ENCODE data around the gene MXD1.
"Not testable (repeated sequence)": the region's sequence is repeated elsewhere in the genome, so short reads cannot be mapped to it uniquely, and the experiment has no call there.

The MXD1 gene

GRCh38 chr2:69933839-69934613 is 19.1 kb downstream of the MXD1 start:
- DNase-seq, result no peak

- no peak for DNase-seq
Observed at GRCh38 chr2:69934614-69934908, 19.7 kb downstream of the MXD1 start.

GRCh38 chr2:69935011-69935410 is 20.1 kb downstream of the MXD1 start:
- no peak for DNase-seq

- no peak for DNase-seq
Observed at GRCh38 chr2:69936906-69937305, 22.0 kb downstream of the MXD1 start.

- no peak for DNase-seq
Observed at GRCh38 chr2:69937968-69938367, 23.1 kb downstream of the MXD1 start.

GRCh38 chr2:69939722-69940121 is 24.8 kb downstream of the MXD1 start:
- no peak for DNase-seq

- DNase-seq, result no peak
Observed at GRCh38 chr2:69940691-69941090, 25.8 kb downstream of the MXD1 start.

- DNase-seq, result no peak
Observed at GRCh38 chr2:69943000-69943842, 28.3 kb downstream of the MXD1 start.

GRCh38 chr2:69943843-69944525 is 29.1 kb downstream of the MXD1 start:
- no peak for DNase-seq

- DNase-seq, result no peak
Observed at GRCh38 chr2:69944756-69945155, 29.8 kb downstream of the MXD1 start.

GRCh38 chr2:69945441-69945840 is 30.5 kb downstream of the MXD1 start:
- no peak for DNase-seq

- no peak for DNase-seq
Observed at GRCh38 chr2:69945941-69946340, 31.0 kb downstream of the MXD1 start.

- DNase-seq, result no peak
Observed at GRCh38 chr2:69946351-69947324, 31.7 kb downstream of the MXD1 start.

- DNase-seq, result no peak
Observed at GRCh38 chr2:69947325-69947931, 32.5 kb downstream of the MXD1 start.

- no peak for DNase-seq
Observed at GRCh38 chr2:69948032-69948962, 33.4 kb downstream of the MXD1 start.

- no peak for DNase-seq
Observed at GRCh38 chr2:69948963-69949645, 34.2 kb downstream of the MXD1 start.

- DNase-seq, result no peak
Observed at GRCh38 chr2:69950241-69950640, 35.3 kb downstream of the MXD1 start.

- DNase-seq, result not testable (repeated sequence)
Observed at GRCh38 chr2:69950671-69951070, 35.8 kb downstream of the MXD1 start.

- no peak for DNase-seq
Observed at GRCh38 chr2:69952336-69953115, 37.6 kb downstream of the MXD1 start.
